Colonic mucosa (tissue), 4 donors: ENCODE data around the gene SLC26A5. TPM values are rescaled to one million over a fixed set of nuclear protein-coding genes. Genes with fewer than 3 reads are reported as not detected.
A peak's percentile ranks its signal among the peaks of the same experiment; 100 is the strongest.
"Not testable (repeated sequence)": the region's sequence is repeated elsewhere in the genome, so short reads cannot be mapped to it uniquely, and the experiment has no call there.

Experiments used
- DNase-seq: peaks from one replicate; pipeline ENCODE4 v3.0.0-alpha.2; 2020
- H3K27ac ChIP-seq: fragments of 200-600 bp; one replicate; pipeline ENCODE4 v1.8.0; 2021
- H3K27me3 ChIP-seq: fragments of 200-600 bp; one replicate; pipeline ENCODE4 v1.8.0; 2021
- H3K36me3 ChIP-seq: fragments of 200-600 bp; one replicate; pipeline ENCODE4 v1.8.0; 2021
- H3K4me1 ChIP-seq: fragments of 200-600 bp; one replicate; pipeline ENCODE4 v1.8.0; 2021; ENCODE audit warnings: mild to moderate bottlenecking
- H3K4me3 ChIP-seq: fragments of 200-600 bp; one replicate; pipeline ENCODE4 v1.8.0; 2021
- H3K9ac ChIP-seq, 2 donors: one replicate each; pipeline ENCODE4 v1.7.0; 2013; ENCODE audit warnings: control low read depth in 2 of 2, low read depth in 2 of 2, low read length in 2 of 2
- H3K9me3 ChIP-seq: fragments of 200-600 bp; one replicate; pipeline ENCODE4 v1.8.0; 2021
- CTCF ChIP-seq: fragments of 200-600 bp; IDR thresholded peaks from one replicate; pipeline ENCODE4 v1.8.0; 2022; ENCODE audit warnings: antibody characterized with exemption, mild to moderate bottlenecking
- intact Hi-C: fragments of 100-400 bp; cut with DNase I; formaldehyde crosslinking; loops from one replicate; pipeline ENCODE4 v1.14.1; 2022
- total RNA-seq, 2 donors: library from RNA; stranded (reverse); fragmentation: NEBNext Ultra II Directional in 1 of 2; extraction: Animal tissue kit (Norgen Biotek cat#: 25700) in 1 of 2; gene quantifications; one replicate each; pipeline ENCODE4 v1.2.1, GENCODE V29; 2021
- donor health status: healthy.
- donor health status: DM: no; HTN: no; CAD: no.
- donor health status: DM: no; HTN: no; CAD: no.

Gene SLC26A5
- under 1 TPM in 1 of 2 donors, not detected in 1; 0.25 TPM for total RNA-seq

- TF ChIP-seq CTCF, result no peak
- Histone ChIP-seq H3K9ac (peak within 1 kb of the TSS; percentile 12 to 56), H3K4me3 (peak within 1 kb of the TSS; percentile 31), H3K27me3 (peaks cover 15% of the 10 kb centered on the region), H3K4me1 (no peaks in the 10 kb centered on the region), H3K36me3 (no peaks in the 10 kb centered on the region), H3K9me3 (no peaks in the 10 kb centered on the region), H3K27ac (no peak within 1 kb of the TSS)
- DNase-seq, result peak; percentile 66
- intact Hi-C loops, result no loop called here
Observed at GRCh38 chr7:103446049-103446520, at the start of gene SLC26A5. Gene SLC26A5 (minus strand): TSS chr7:103446207. CDS start chr7:103421514, 24,693 bp downstream.

- TF ChIP-seq CTCF, result no peak
- H3K4me1 ChIP-seq, result no peaks in the 10 kb centered on the region
- H3K27ac ChIP-seq, result no peak overlapping the region
Observed at GRCh38 chr7:103487419-103487818, 41.4 kb upstream of the SLC26A5 start.

GRCh38 chr7:103486873-103487272 lies 40.9 kb upstream of the SLC26A5 start:
- H3K36me3 ChIP-seq, H3K4me1 ChIP-seq, DNase-seq, H3K27ac ChIP-seq, H3K27me3 ChIP-seq, H3K9me3 ChIP-seq, H3K4me3 ChIP-seq, H3K9ac ChIP-seq, intact Hi-C loops: not testable (repeated sequence)

More at GRCh38 chr7:103487419-103487818, 41.4 kb upstream of the SLC26A5 start:
- Histone ChIP-seq H3K36me3 (no peaks in the 10 kb centered on the region), H3K27me3 (no peaks in the 10 kb centered on the region), H3K4me3 (no peak overlapping the region), H3K9me3 (no peaks in the 10 kb centered on the region), H3K9ac (no peak overlapping the region)
- intact Hi-C loops, result no loop called here
- peak; percentile 32 for DNase-seq

GRCh38 chr7:103480771-103481170 lies 34.8 kb upstream of the SLC26A5 start:
- intact Hi-C loops, result no loop called here
- TF ChIP-seq CTCF, result no peak
- Histone ChIP-seq H3K27me3 (no peaks in the 10 kb centered on the region), H3K4me1 (no peaks in the 10 kb centered on the region), H3K4me3 (no peak overlapping the region), H3K27ac (no peak overlapping the region), H3K9me3 (no peaks in the 10 kb centered on the region), H3K9ac (no peak overlapping the region), H3K36me3 (no peaks in the 10 kb centered on the region)
- no peak for DNase-seq

- Histone ChIP-seq H3K27me3 (no peaks in the 10 kb centered on the region), H3K9me3 (no peaks in the 10 kb centered on the region), H3K27ac (no peak overlapping the region), H3K9ac (no peak overlapping the region), H3K4me1 (no peaks in the 10 kb centered on the region), H3K4me3 (no peak overlapping the region), H3K36me3 (no peaks in the 10 kb centered on the region)
- intact Hi-C loops, result no loop called here
- no peak for DNase-seq
- TF ChIP-seq CTCF, result no peak
Observed at GRCh38 chr7:103474956-103475355, 28.9 kb upstream of the SLC26A5 start.

- intact Hi-C loops, result no loop called here
- DNase-seq, result no peak
- TF ChIP-seq CTCF, result no peak
Observed at GRCh38 chr7:103469095-103469948, 23.3 kb upstream of the SLC26A5 start.

More at GRCh38 chr7:103469095-103469948, 23.3 kb upstream of the SLC26A5 start:
- Histone ChIP-seq H3K9ac (no peak overlapping the region), H3K36me3 (no peaks in the 10 kb centered on the region), H3K4me3 (no peak overlapping the region), H3K27ac (no peak overlapping the region), H3K4me1 (no peaks in the 10 kb centered on the region), H3K27me3 (no peaks in the 10 kb centered on the region), H3K9me3 (no peaks in the 10 kb centered on the region)
